IPS DF 6.9 (cell line): ENCODE measurements around the gene VKORC1.

Experiments
- DNase-seq: peaks from one replicate; pipeline ENCODE4 v3.0.0-alpha.2; 2013; ENCODE audit warnings: low read depth, low spot score
- H3K27ac ChIP-seq: one replicate; pipeline ENCODE4 v1.5.1; 2013; ENCODE audit warnings: low read length, control low read depth
- H3K27me3 ChIP-seq: 2 replicates; pipeline ENCODE4 v1.6.1; 2013; ENCODE audit warnings: mild to moderate bottlenecking, low read length; ENCODE audit not compliant: control insufficient read depth, insufficient read depth
- H3K36me3 ChIP-seq: 2 replicates; pipeline ENCODE4 v1.6.1; 2013; ENCODE audit warnings: low read length; ENCODE audit not compliant: control insufficient read depth, insufficient read depth
- H3K4me1 ChIP-seq: 2 replicates; pipeline ENCODE4 v1.6.1; 2013; ENCODE audit warnings: low read length; ENCODE audit not compliant: control insufficient read depth, insufficient read depth
- H3K4me3 ChIP-seq: 2 replicates; pipeline ENCODE4 v1.5.1; 2013; ENCODE audit warnings: mild to moderate bottlenecking, low read length
- H3K9me3 ChIP-seq: 2 replicates; pipeline ENCODE4 v1.6.1; 2013; ENCODE audit warnings: low read length, inconsistent platforms; ENCODE audit not compliant: control insufficient read depth, insufficient read depth
- WGBS: extraction: QIAGEN DNeasy Blood & Tissue Kit; methylation state at CpG from one replicate; pipeline ENCODE4 v1.1.7; 2013; ENCODE audit warnings: mixed read lengths, missing lambda C conversion rate; ENCODE audit not compliant: insufficient read length, insufficient coverage; 5-methylcytosine and 5-hydroxymethylcytosine counted together

The VKORC1 gene

DNA sequence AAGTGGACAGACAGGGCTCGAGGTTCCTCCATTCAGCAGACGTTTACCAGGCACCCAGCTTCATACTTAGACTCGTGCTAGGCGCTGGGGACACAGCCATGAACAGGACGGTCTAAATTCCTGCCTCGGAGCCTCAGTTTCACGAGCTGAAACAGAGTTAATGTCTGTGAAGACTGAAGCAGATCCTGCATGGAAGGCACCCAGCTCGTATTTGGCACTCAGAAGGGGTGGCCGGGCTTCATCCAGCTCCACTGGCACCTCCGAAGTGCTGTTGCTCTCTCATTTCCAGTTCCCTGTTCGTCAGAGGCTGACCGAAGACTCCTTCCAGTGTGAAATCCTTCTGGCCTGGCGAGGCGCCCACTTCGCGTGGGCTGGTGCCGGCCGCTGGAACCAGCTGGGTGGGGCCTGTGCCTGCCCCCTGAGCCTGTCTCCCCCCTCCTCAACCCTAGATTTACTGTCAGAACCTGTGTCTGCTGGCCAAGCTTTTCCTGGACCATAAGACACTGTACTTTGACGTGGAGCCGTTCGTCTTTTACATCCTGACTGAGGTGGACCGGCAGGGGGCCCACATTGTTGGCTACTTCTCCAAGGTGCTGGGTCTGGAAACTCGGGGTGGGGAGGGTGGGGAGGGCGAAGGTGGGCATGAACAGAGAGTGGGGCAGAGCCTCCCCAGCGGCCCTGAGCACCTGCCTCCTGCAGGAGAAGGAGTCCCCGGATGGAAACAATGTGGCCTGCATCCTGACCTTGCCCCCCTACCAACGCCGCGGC is 35.2 kb upstream of the VKORC1 start:
- Histone ChIP-seq H3K27me3 (no peaks in the 10 kb centered on the region), H3K27ac (no peak overlapping the region), H3K4me3 (no peak overlapping the region), H3K36me3 (peaks cover 13% of the 10 kb centered on the region), H3K4me1 (peaks cover 14% of the 10 kb centered on the region), H3K9me3 (no peaks in the 10 kb centered on the region)
- no peak for DNase-seq
- WGBS = no CpG with 5 or more reads among the region's 29 CpGs

DNA sequence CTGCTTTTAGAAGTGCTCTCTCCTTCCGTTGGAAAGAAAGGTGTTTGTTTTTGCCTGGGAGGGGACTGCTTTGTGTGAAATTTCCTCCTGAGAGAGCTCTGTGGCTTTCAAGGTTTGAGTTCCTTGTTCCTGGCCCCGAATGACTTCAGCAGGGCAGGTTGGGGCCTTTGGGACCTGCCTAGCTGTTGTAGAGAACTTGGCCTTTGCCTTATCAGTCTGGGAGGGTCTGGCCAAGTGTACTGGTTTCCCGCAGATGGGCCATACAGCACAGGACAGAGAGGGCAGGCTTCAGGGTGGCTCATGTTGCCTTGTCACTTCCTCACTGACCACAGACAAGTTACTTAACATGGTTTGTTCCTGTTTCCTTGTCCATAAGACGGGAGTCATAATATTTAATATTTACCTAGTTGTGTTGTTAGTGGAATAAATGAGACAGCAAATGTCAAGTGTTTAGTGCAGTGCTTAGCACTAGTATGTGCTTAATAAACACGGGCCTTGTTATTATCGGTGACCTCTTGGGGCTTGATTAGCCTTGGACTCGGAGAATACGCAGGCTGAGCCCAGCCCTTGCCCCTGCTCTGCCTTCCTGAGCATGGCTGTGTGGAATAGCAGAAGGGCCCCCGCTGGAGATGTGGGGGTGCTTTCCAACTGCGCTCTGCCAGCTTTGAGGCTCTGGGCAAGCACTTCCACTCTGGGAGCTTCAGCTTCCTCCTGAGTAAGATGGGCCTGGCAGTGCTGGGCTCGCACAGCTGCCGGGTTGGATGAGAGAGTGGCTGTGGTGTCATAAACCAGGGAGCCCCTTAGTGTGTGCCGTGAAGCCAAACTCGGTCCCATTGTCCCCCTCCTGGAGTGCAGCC is 34.3 kb upstream of the VKORC1 start:
- no peaks in the 10 kb centered on the region for H3K27me3 ChIP-seq
- H3K9me3 ChIP-seq = no peaks in the 10 kb centered on the region
- no peak overlapping the region for H3K27ac ChIP-seq
- WGBS = no CpG with 5 or more reads among the region's 14 CpGs
- peaks cover 14% of the 10 kb centered on the region for H3K4me1 ChIP-seq
- no peak overlapping the region for H3K4me3 ChIP-seq
- peaks cover 13% of the 10 kb centered on the region for H3K36me3 ChIP-seq
- DNase-seq = no peak

DNA sequence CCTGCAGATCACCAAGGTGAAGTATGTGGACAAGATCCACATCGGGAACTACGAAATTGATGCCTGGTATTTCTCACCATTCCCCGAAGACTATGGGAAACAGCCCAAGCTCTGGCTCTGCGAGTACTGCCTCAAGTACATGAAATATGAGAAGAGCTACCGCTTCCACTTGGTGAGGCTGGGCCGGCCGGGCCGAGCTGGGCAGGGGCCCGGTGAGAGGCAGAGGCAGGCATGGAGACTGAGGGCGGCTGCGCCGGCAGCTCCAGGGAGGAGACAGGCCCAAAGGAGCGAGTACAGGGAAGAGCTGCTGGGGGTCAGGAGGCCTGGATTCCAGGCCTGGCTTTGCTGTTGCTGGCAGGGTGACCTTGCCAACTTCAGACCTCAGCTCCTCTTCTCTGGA is 32.6 kb upstream of the VKORC1 start:
- H3K36me3 ChIP-seq = peaks cover 11% of the 10 kb centered on the region

DNA sequence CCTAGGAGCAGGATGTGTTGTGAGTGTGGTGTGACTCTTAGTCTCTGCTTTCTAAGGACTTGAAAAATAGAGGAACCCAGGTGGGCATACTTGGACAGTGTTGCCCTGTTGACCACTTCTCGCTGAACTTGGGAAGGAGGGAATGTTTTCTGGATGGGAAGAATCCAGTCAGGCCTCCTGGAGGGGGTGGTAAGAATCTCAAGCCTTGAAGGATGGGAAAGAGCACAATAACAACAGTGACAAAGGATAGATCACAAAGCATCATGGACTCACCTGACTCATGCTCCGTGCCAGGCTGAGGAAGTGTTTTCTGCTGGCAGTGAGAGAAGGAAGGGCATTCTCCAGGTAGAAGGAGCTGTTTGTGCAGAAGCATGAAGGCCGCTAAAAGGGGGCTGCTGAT is 31.2 kb upstream of the VKORC1 start:
- no peak overlapping the region for H3K27ac ChIP-seq

More for the DNA sequence above, 32.6 kb upstream of the VKORC1 start:
- H3K27ac ChIP-seq = no peak overlapping the region
- peaks cover 11% of the 10 kb centered on the region for H3K4me1 ChIP-seq
- H3K9me3 ChIP-seq = no peaks in the 10 kb centered on the region
- no CpG with 5 or more reads among the region's 13 CpGs for WGBS
- no peak overlapping the region for H3K4me3 ChIP-seq
- DNase-seq = no peak
- no peaks in the 10 kb centered on the region for H3K27me3 ChIP-seq

DNA sequence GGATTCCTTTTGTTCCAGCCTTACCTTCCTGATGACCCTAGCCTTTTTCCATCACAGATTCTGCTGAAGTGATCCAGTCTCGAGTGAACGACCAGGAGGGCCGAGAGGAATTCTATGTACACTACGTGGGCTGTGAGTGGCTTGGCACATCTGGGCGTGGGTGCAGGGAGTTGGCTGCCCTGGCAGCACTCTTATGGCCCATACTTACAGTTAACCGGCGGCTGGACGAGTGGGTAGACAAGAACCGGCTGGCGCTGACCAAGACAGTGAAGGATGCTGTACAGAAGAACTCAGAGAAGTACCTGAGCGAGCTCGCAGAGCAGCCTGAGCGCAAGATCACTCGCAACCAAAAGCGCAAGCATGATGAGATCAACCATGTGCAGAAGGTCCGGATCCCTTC is 25.5 kb upstream of the VKORC1 start:
- no peak for DNase-seq
- H3K4me3 ChIP-seq = no peak overlapping the region
- WGBS = no CpG with 5 or more reads among the region's 16 CpGs
- no peak overlapping the region for H3K27ac ChIP-seq
- H3K36me3 ChIP-seq = peaks cover 10% of the 10 kb centered on the region; the same call in 1 of the 2 replicates
- H3K9me3 ChIP-seq = no peaks in the 10 kb centered on the region
- H3K4me1 ChIP-seq = no peaks in the 10 kb centered on the region
- no peaks in the 10 kb centered on the region for H3K27me3 ChIP-seq

More for the DNA sequence above, 31.2 kb upstream of the VKORC1 start:
- no peak overlapping the region for H3K4me3 ChIP-seq
- H3K36me3 ChIP-seq = peaks cover 2% of the 10 kb centered on the region
- H3K27me3 ChIP-seq = no peaks in the 10 kb centered on the region
- peaks cover 5% of the 10 kb centered on the region; the same call in 1 of the 2 replicates for H3K4me1 ChIP-seq
- no peaks in the 10 kb centered on the region for H3K9me3 ChIP-seq
- WGBS = no CpG with 5 or more reads among the region's 3 CpGs
- DNase-seq = no peak

DNA sequence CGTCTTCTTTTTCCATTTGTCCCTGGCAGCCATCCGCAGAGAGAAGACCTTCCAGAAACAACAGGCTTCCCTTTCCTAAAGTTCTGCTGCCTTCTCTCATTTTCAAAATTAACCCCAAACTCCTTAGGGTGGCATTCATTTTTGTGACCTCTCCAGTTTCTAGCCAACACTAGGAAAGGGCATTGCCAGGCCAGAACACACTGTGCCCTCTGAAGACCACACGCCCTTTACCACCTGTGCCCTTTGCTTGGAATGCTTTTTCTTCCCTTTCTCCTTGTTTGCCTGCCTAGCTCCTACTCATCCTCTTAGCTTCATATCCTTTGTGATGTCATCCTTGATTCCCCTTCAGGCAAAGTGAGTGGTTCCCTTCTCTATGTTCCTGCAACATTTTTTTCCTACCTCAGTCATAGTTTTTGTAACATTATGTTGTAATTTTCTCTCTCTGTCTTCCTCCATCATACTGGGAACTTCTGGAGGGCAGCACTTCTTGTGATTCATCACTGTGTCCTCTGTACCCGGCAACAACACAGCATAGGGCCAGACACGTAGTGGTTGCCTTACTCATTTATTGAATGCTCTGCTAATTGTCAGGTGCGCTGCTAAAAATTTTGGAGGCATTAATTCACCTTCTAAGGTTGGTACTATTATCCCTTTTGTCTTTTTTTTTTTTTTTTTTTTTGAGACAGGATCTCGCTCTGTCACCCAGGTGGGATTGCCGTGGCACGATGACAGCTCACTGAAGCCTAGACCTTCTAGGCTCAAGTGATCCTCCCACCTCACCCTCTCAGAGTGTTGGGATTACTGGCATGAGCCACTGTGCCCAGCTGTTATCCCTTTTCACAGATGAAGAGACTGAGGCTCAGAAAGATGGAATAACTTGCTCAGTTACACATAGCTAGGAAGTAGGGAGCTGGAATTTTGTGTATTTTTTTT is 23.9 kb upstream of the VKORC1 start:
- H3K27ac ChIP-seq = no peak overlapping the region

DNA sequence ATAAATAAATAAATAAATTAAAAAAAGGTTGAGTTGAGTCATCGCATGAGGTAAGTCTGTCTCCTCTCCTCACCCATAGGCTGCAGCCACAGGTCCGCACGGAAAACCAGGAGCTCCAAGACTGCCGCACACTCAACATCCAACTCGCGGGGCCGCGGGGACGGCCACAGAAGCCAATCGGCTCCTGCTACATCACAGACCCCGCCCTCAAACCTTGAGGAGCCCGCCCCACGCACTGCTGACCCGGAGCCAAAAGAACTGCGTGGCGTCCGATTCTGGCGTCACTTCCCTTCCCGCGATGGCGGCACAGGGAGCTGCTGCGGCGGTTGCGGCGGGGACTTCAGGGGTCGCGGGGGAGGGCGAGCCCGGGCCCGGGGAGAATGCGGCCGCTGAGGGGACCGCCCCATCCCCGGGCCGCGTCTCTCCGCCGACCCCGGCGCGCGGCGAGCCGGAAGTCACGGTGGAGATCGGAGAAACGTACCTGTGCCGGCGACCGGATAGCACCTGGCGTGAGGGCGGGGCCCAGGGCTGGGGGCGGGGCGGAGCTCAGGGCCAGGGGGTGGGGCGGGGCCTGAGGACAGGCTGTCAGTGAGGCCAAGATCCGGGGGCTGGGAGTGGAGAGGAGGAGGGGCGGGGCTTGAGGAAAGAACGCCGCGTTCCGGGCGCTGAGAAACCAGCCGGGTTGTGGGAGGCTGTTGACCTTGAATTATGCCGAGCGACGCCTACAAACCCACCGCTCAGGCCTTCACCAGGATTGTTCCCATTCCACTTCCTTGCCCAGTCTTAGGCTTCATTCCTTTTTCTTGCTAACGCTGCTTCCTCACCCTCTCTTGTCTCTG is 23.0 kb upstream of the VKORC1 start, which contains the start of gene KAT8:
Gene KAT8 (plus strand): TSS at position 281 of the 839 bp plus-strand sequence. CDS start 18 bp downstream, at position 299.
- no peaks in the 10 kb centered on the region for H3K9me3 ChIP-seq
- no peaks in the 10 kb centered on the region for H3K4me1 ChIP-seq
- no CpG with 5 or more reads among the region's 68 CpGs for WGBS
- no peak within 1 kb of the TSS for H3K27ac ChIP-seq
- no peak for DNase-seq
- H3K27me3 ChIP-seq = no peaks in the 10 kb centered on the region
- H3K4me3 ChIP-seq = peak within 1 kb of the TSS; percentile 75; the same call in 1 of the 2 replicates
- peaks cover 10% of the 10 kb centered on the region for H3K36me3 ChIP-seq

More for the DNA sequence above, 23.9 kb upstream of the VKORC1 start:
- H3K9me3 ChIP-seq = no peaks in the 10 kb centered on the region
- no CpG with 5 or more reads among the region's 9 CpGs for WGBS
- H3K27me3 ChIP-seq = no peaks in the 10 kb centered on the region
- no peaks in the 10 kb centered on the region for H3K4me1 ChIP-seq
- H3K4me3 ChIP-seq = peak overlapping the region; percentile 39; the same call in 1 of the 2 replicates
- no peak for DNase-seq
- peaks cover 10% of the 10 kb centered on the region; the same call in 1 of the 2 replicates for H3K36me3 ChIP-seq

DNA sequence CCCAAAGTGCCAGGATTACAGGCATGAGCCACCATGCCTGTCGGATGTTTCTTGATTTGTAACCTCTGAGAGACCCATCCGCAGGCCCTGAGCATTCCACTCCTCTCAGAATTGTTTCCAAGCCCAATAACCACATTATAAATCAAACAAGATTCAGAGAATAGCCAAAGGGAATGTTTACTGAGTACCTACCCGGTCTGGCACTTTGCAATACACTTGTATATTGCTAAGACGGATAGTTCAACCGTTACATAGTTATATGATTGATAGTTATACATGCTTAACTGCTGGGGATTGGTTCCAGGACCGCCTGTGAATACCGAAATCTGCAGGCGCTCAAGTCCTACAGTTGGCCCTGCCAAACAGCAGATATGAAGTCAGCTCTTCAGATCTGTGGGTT is 19.9 kb upstream of the VKORC1 start:
- H3K27ac ChIP-seq = no peak overlapping the region
- DNase-seq = no peak
- no peaks in the 10 kb centered on the region for H3K9me3 ChIP-seq
- peaks cover 7% of the 10 kb centered on the region for H3K36me3 ChIP-seq
- H3K4me3 ChIP-seq = no peak overlapping the region
- H3K27me3 ChIP-seq = no peaks in the 10 kb centered on the region
- H3K4me1 ChIP-seq = no peaks in the 10 kb centered on the region
- WGBS = no CpG with 5 or more reads among the region's 8 CpGs
